Left lung (tissue), 10 donors: Measurements from ENCODE around the gene ZNF276. TPM values are rescaled to one million over a fixed set of nuclear protein-coding genes. Genes with fewer than 3 reads are reported as not detected.
"Not testable (repeated sequence)": the region's sequence is repeated elsewhere in the genome, so short reads cannot be mapped to it uniquely, and the experiment has no call there.

Experiments used
- ATAC-seq: fragments of 200-7000 bp; cut with Tn5 transposase; one replicate; pipeline ENCODE4 v1.9.1; 2020; ENCODE audit warnings: moderate library complexity
- DNase-seq, 4 donors: peaks; one replicate each; pipeline ENCODE4 v3.0.0-alpha.2; 2013 to 2020
- H3K27ac ChIP-seq, 2 donors: fragments of 200-600 bp; sonication (generic) in 1 of 2; one replicate each; pipeline versions ENCODE4 v1.5.0 to v1.8.0; 2020 to 2021
- H3K27me3 ChIP-seq, 2 donors: fragments of 200-600 bp; sonication (generic) in 1 of 2; one replicate each; pipeline versions ENCODE4 v1.5.0 to v1.8.0; 2020 to 2021
- H3K36me3 ChIP-seq, 2 donors: fragments of 200-600 bp; sonication (generic) in 1 of 2; one replicate each; pipeline versions ENCODE4 v1.5.0 to v1.8.0; 2020 to 2021
- H3K4me1 ChIP-seq, 2 donors: fragments of 200-600 bp; one replicate each; pipeline ENCODE4 v1.8.0; 2021
- H3K4me3 ChIP-seq, 2 donors: fragments of 200-600 bp; sonication (generic) in 1 of 2; one replicate each; pipeline versions ENCODE4 v1.5.0 to v1.8.0; 2020 to 2021; ENCODE audit warnings: mild to moderate bottlenecking in 1 of 2
- H3K9me3 ChIP-seq, 2 donors: fragments of 200-600 bp; sonication (generic) in 1 of 2; one replicate each; pipeline versions ENCODE4 v1.5.0 to v1.8.0; 2020 to 2021
- intact Hi-C, 2 donors: fragments of 100-400 bp; cut with DNase I; formaldehyde crosslinking; loops; one replicate each; pipeline versions ENCODE4 v1.11.2 to v1.14.2; 2022
- polyA plus RNA-seq, 6 donors: library from polyadenylated mRNA; unstranded; fragments of 120-200 nt; gene quantifications; one replicate each; pipeline ENCODE4 v1.2.1, GENCODE V29; 2013; ENCODE audit not compliant: insufficient read length in 6 of 6
- total RNA-seq, 2 donors: library from RNA; stranded (reverse); fragmentation: NEBNext Ultra II Directional; extraction: Animal tissue kit (Norgen Biotek cat#: 25700); gene quantifications; one replicate each; pipeline ENCODE4 v1.2.1, GENCODE V29; 2021
- TF ChIP-seq, protein P1 (sequence below), 2 donors: fragments of 200-600 bp; sonication (generic) in 1 of 2; IDR thresholded peaks; one replicate each; pipeline versions ENCODE4 v1.5.0 to v1.8.0; 2021; ENCODE audit warnings: antibody characterized with exemption in 2 of 2
- donor health status: DM: no; HTN: yes; CAD: no.
- donor health status: DM: no; HTN: no; CAD: no.

The ZNF276 gene
- total and polyA plus RNA-seq, 8 donors: 22.1 to 45.2 (median 32.7) TPM

DNA sequence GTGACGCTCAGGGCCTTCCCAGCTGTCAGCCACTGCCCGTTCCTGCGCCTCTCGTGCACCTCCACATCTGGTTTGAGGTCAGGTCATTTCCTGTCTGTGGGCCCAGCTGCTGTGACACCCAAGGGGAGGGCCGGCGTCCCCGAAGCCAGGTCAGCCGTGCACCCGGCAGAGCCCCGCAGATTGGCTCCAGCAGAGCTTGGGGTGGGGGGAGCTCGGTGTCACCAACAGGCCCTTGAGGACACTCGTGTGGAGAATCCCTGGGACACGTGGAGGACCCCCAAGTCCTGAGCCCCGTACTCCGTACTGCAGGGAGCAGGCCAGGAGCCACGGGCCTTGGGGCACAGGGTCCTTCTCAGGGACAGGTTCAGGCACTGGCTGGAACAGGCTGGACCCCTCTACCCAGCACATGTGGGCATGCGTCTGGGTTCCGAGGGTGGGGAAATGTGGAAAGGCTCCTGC lies 24.6 kb upstream of the ZNF276 start:
- H3K27me3 ChIP-seq: no peaks in the 10 kb centered on the region
- H3K36me3 ChIP-seq: peaks cover 0 to 67% of the 10 kb centered on the region in 2 donors
- H3K4me1 ChIP-seq: peaks cover 6 to 27% of the 10 kb centered on the region in 2 donors
- no peaks in the 10 kb centered on the region for H3K9me3 ChIP-seq
- DNase-seq (peak in 1 of 4 donors; percentile 73), ATAC-seq (no peak)
- no peak overlapping the region for H3K27ac ChIP-seq
- intact Hi-C loops: no loop called here
- no peak overlapping the region for H3K4me3 ChIP-seq
- TF ChIP-seq, protein P1, sequence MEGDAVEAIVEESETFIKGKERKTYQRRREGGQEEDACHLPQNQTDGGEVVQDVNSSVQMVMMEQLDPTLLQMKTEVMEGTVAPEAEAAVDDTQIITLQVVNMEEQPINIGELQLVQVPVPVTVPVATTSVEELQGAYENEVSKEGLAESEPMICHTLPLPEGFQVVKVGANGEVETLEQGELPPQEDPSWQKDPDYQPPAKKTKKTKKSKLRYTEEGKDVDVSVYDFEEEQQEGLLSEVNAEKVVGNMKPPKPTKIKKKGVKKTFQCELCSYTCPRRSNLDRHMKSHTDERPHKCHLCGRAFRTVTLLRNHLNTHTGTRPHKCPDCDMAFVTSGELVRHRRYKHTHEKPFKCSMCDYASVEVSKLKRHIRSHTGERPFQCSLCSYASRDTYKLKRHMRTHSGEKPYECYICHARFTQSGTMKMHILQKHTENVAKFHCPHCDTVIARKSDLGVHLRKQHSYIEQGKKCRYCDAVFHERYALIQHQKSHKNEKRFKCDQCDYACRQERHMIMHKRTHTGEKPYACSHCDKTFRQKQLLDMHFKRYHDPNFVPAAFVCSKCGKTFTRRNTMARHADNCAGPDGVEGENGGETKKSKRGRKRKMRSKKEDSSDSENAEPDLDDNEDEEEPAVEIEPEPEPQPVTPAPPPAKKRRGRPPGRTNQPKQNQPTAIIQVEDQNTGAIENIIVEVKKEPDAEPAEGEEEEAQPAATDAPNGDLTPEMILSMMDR (IDR thresholded peaks at IDR 0.05): no peak

DNA sequence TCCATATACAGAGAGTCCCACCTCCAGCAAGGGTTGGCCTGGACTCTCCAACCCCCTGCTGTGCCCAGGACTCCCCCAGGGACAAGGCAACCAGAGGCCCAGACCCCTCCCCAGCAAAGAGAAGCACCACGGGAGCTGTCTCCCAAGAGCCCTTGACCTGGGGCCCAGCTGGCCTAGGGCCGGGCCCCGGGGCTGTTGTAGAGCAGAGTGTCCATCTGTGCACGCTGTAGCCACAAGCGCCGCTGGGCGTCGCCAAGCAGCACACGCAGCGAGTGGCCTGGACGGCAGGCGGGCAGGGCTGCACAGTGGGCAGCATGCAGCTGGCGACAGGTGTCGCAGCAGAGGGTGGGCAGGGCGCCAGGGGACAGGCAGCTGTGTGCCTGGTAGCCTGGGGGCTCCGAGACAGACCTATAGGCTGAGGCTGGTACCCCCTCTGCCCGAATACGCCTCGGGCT lies 24.1 kb upstream of the ZNF276 start:
- no peak overlapping the region for H3K4me3 ChIP-seq
- no peaks in the 10 kb centered on the region for H3K27me3 ChIP-seq
- peaks cover 0 to 62% of the 10 kb centered on the region in 2 donors for H3K36me3 ChIP-seq
- DNase-seq (peak in 1 of 4 donors; percentile 79), ATAC-seq (no peak)
- peaks cover 6 to 31% of the 10 kb centered on the region in 2 donors for H3K4me1 ChIP-seq
- no peaks in the 10 kb centered on the region for H3K9me3 ChIP-seq
- TF ChIP-seq, protein P1 (IDR thresholded peaks at IDR 0.05): no peak
- intact Hi-C loops: no loop called here
- H3K27ac ChIP-seq: no peak overlapping the region

DNA sequence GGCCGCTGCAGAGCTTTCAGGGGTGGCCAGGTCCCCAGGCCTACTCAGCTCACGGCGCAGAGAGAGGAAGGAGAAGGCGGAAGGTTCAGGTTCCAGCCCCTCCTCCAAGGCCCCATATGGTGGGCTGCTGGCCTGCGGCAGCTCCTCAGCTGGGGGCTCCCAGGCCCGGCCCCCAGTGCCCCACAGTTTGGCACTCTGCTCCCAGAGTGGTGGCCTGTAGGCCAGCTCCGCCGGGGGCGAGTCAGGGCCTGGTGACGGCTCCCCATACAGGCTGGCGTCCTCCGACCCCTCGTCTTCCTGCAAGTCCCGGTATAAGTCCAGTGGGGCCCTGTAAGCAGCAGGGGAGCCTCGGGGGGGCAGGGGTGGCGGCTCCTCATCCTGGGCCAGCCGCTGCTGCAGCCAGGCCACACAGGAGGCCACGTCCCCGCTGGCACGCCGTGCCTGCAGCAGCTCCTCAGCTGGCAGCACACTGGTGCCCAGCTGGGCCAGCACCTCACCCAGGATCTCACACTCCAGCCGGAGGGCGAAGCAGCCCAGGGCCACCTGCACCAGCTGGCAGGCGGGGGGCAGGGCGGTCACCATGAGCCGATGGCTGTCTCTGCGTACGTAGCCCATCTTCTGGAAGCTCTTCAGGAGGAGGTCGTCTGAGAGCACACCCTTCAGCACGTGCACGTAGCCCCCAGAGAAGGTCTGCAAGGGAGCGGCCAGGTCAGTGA lies 23.6 kb upstream of the ZNF276 start:
- no peak for ATAC-seq
- Histone ChIP-seq H3K36me3 (peaks cover 0 to 56% of the 10 kb centered on the region in 2 donors), H3K27ac (no peak overlapping the region), H3K4me3 (no peak overlapping the region), H3K9me3 (no peaks in the 10 kb centered on the region), H3K27me3 (no peaks in the 10 kb centered on the region), H3K4me1 (peaks cover 6 to 35% of the 10 kb centered on the region in 2 donors)
- intact Hi-C loops: no loop called here
- peak in 1 of 4 donors; percentile 73 for DNase-seq
- TF ChIP-seq, protein P1 (IDR thresholded peaks at IDR 0.05): no peak

DNA sequence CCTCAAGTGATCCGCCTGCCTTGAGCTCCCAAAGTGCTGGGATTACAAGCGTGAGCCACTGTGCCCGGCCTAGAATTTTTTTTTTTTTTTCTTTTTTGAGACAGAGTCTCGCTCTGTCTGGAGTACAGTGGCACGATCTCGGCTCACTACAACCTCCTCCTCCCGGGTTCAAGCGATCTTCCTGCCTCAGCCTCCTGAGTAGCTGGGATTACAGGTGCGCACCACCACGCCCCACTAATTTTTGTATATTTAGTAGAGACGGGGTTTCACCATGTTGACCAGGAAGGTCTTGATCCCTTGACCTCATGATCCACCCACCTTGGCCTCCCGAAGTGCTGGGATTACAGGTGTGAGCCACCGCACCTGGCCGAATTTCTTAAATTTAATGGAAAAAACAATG lies 22.6 kb upstream of the ZNF276 start:
- H3K27ac ChIP-seq, intact Hi-C loops, ATAC-seq: not testable (repeated sequence)

DNA sequence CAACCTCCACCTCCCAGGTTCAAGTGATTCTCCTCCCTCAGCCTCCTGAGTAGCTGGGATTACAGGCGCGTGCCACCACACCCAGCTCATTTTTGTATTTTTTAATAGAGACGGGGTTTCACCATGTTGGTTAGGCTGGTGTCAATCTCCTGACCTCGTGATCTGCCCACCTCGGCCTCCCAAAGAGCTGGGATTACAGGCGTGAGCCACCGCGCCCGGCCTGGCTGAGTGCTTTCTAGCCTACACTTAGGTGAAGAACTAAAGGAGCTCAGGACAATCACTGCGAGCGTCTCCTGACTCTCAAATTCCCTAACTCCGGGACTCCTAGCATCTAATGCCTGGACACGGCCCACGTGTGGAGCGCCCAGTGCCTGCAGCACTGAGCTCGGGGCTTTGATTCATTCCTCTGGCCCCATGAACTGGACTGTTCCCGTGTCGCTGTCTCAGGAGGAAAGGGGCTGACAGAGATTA lies 21.7 kb upstream of the ZNF276 start:
- H3K27ac ChIP-seq: peak overlapping the region in 1 of 2 donors; percentile 88
- not testable (repeated sequence) for DNase-seq, ATAC-seq

More for the DNA sequence above, 22.6 kb upstream of the ZNF276 start:
- not testable (repeated sequence) for H3K9me3 ChIP-seq, H3K27me3 ChIP-seq, H3K4me3 ChIP-seq
- H3K36me3 ChIP-seq: peaks cover 0 to 47% of the 10 kb centered on the region in 2 donors
- peaks cover 6 to 35% of the 10 kb centered on the region in 2 donors for H3K4me1 ChIP-seq
- peak in 1 of 4 donors; percentile 5 for DNase-seq

DNA sequence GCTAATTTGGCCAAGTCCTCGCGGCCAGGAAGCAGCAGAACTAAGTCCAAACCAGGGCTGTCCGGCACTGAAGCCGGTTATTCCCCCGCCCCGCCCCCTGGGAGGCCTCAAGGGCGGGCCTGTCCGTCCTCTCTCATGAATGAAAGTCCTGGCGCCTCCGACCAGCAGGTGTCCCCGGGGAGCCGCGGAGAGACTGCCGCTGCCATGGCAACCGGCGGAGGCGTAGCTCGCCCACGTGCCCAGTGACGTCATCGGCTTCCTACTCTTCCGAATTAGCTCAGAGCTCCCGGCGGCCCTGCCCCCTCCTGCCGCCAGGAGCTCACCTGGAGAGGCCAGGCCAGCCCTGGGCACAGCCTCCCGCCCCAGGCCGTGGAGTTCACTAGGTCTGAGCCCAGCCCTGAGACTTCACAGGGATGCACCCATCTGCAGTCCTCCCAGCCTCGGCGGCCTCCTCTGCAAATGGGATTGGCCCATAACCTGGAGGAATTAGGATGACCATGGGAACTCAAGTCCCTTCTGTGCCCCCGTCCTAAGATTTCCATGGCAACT lies 21.2 kb upstream of the ZNF276 start:
- Histone ChIP-seq H3K27ac (peak overlapping the region; percentile 82 to 88), H3K36me3 (peaks cover 0 to 32% of the 10 kb centered on the region in 2 donors), H3K4me3 (peak overlapping the region; percentile 66 to 68), H3K27me3 (no peaks in the 10 kb centered on the region), H3K9me3 (no peaks in the 10 kb centered on the region), H3K4me1 (peaks cover 6 to 35% of the 10 kb centered on the region in 2 donors)
- intact Hi-C loops: no loop called here
- ATAC-seq: peak; percentile 73
- DNase-seq: peak; percentile 95 to 100 (median 100)
- TF ChIP-seq, protein P1 (IDR thresholded peaks at IDR 0.05): peak; percentile 68 to 95

More for the DNA sequence above, 21.7 kb upstream of the ZNF276 start:
- peaks cover 6 to 35% of the 10 kb centered on the region in 2 donors for H3K4me1 ChIP-seq
- intact Hi-C loops, H3K27me3 ChIP-seq, H3K9me3 ChIP-seq: not testable (repeated sequence)
- peak overlapping the region in 1 of 2 donors; percentile 68 for H3K4me3 ChIP-seq
- peaks cover 0 to 37% of the 10 kb centered on the region in 2 donors for H3K36me3 ChIP-seq
